IMR-90 (cell line): Measurements from ENCODE around the gene KLHL3. TPM values are rescaled to one million over a fixed set of nuclear protein-coding genes. Genes with fewer than 3 reads are reported as not detected.

Experiments used
- ATAC-seq: fragments of 200-7000 bp; cut with Tn5 transposase; 2 replicates; pipeline ENCODE4 v1.9.1; 2020; ENCODE audit warnings: low read depth, mild to moderate bottlenecking, moderate library complexity
- BruUV-seq: library from RNA; stranded (reverse); fragments of 400-500 nt; replicated peaks from 2 replicates; lab custom pipeline; 2021; lab: Mats Ljungman, UMichigan
- CTCF ChIA-PET: fragments of 300-600 bp; formaldehyde crosslinking; extraction: SDS; loops from one replicate; lab custom pipeline; 2021; ENCODE audit warnings: antibody characterized with exemption; lab: Yijun Ruan, JAX
- POLR2A ChIA-PET: fragments of 300-600 bp; sonication (Branson Sonifier 250); formaldehyde crosslinking; loops from one replicate; lab custom pipeline; 2022; ENCODE audit warnings: antibody characterized with exemption; ENCODE audit not compliant: unreplicated experiment; lab: Charles Lee
- DNase-seq: peaks from one replicate; pipeline ENCODE4 v3.0.0; 2013
- H2AFZ ChIP-seq: replicated peaks from 2 replicates; pipeline ENCODE3; 2013; ENCODE audit warnings: low read length, mild to moderate bottlenecking; ENCODE audit not compliant: poor library complexity
- H2AK5ac ChIP-seq: 2 replicates; pipeline ENCODE4 v1.6.1; 2013; ENCODE audit warnings: low read depth, low read length, inconsistent platforms
- H2AK9ac ChIP-seq: replicated peaks from 2 replicates; pipeline ENCODE3; 2013; ENCODE audit warnings: mild to moderate bottlenecking, low read depth, low read length, moderate library complexity; ENCODE audit not compliant: poor library complexity
- H2BK120ac ChIP-seq: 2 replicates; pipeline ENCODE4 v1.6.1; 2013; ENCODE audit warnings: low read depth, low read length, inconsistent platforms
- H2BK15ac ChIP-seq: 3 replicates; pipeline ENCODE4 v1.6.1; 2013; ENCODE audit warnings: low read depth, low read length, inconsistent platforms
- H2BK20ac ChIP-seq: 2 replicates; pipeline ENCODE4 v1.6.1; 2013; ENCODE audit warnings: low read depth, mild to moderate bottlenecking, inconsistent platforms, low read length, moderate library complexity
- H2BK5ac ChIP-seq: 2 replicates; pipeline ENCODE4 v1.6.1; 2013; ENCODE audit warnings: mild to moderate bottlenecking, low read depth, low read length, inconsistent platforms; ENCODE audit not compliant: poor library complexity, severe bottlenecking
- H3K14ac ChIP-seq: replicated peaks from 2 replicates; pipeline ENCODE4 v1.6.1; 2013; ENCODE audit warnings: low read depth, low read length, inconsistent platforms
- H3K18ac ChIP-seq: 2 replicates; pipeline ENCODE4 v1.6.1; 2013; ENCODE audit warnings: low read depth, low read length, control low read depth
- H3K23ac ChIP-seq: 2 replicates; pipeline ENCODE4 v1.6.1; 2013; ENCODE audit warnings: low read depth, low read length, inconsistent platforms
- H3K27ac ChIP-seq: 2 replicates; pipeline ENCODE4 v1.5.1; 2013; ENCODE audit warnings: mild to moderate bottlenecking, control low read depth, low read length; ENCODE audit not compliant: insufficient read depth
- H3K27me3 ChIP-seq: 2 replicates; pipeline ENCODE4 v1.6.1; 2013; ENCODE audit warnings: low read length; ENCODE audit not compliant: control insufficient read depth, insufficient read depth
- H3K36me3 ChIP-seq: 2 replicates; pipeline ENCODE4 v1.6.1; 2013; ENCODE audit warnings: low read length, mixed read lengths; ENCODE audit not compliant: control insufficient read depth, insufficient read depth
- H3K4ac ChIP-seq: 2 replicates; pipeline ENCODE4 v1.6.1; 2013; ENCODE audit warnings: low read depth, low read length, inconsistent platforms
- H3K4me1 ChIP-seq: 2 replicates; pipeline ENCODE4 v1.6.1; 2013; ENCODE audit warnings: low read length, mixed read lengths; ENCODE audit not compliant: control insufficient read depth, insufficient read depth
- H3K4me2 ChIP-seq: 2 replicates; pipeline ENCODE4 v1.6.1; 2013; ENCODE audit warnings: low read depth, mild to moderate bottlenecking, control low read depth, low read length, moderate library complexity
- H3K4me3 ChIP-seq: 2 replicates; pipeline ENCODE4 v1.5.1; 2013; ENCODE audit warnings: low read depth, mild to moderate bottlenecking, control low read depth, low read length, moderate library complexity; ENCODE audit not compliant: insufficient read depth
- H3K56ac ChIP-seq: 2 replicates; pipeline ENCODE4 v1.6.1; 2013; ENCODE audit warnings: low read length, inconsistent platforms; ENCODE audit not compliant: insufficient read depth; ENCODE audit errors: extremely low read depth
- H3K79me1 ChIP-seq, 2 experiments: 2 replicates each; pipeline ENCODE4 v1.6.1; 2013; ENCODE audit warnings: low read length in 2 of 2, inconsistent platforms in 1 of 2, low read depth in 1 of 2
- H3K9ac ChIP-seq: 2 replicates; pipeline ENCODE4 v1.6.1; 2013; ENCODE audit warnings: low read depth, low read length, control low read depth
- H3K9me1 ChIP-seq: 2 replicates; pipeline ENCODE4 v1.6.1; 2013; ENCODE audit warnings: low read length, inconsistent platforms; ENCODE audit not compliant: insufficient read depth
- H3K9me3 ChIP-seq: 2 replicates; pipeline ENCODE4 v1.6.1; 2013; ENCODE audit warnings: low read length; ENCODE audit not compliant: control insufficient read depth, insufficient read depth
- H4K20me1 ChIP-seq: 2 replicates; pipeline ENCODE4 v1.6.1; 2013; ENCODE audit warnings: low read length, inconsistent platforms; ENCODE audit not compliant: insufficient read depth
- H4K5ac ChIP-seq: 2 replicates; pipeline ENCODE4 v1.6.1; 2013; ENCODE audit warnings: mild to moderate bottlenecking, low read depth, low read length, control low read depth
- H4K8ac ChIP-seq, 2 experiments: 2 replicates each; pipeline ENCODE4 v1.6.1; 2013; ENCODE audit warnings: low read depth in 2 of 2, low read length in 2 of 2, control low read depth in 1 of 2, inconsistent platforms in 1 of 2
- H4K91ac ChIP-seq: 2 replicates; pipeline ENCODE4 v1.6.1; 2013; ENCODE audit warnings: low read depth, low read length, inconsistent platforms; ENCODE audit not compliant: insufficient read depth
- CEBPB ChIP-seq: IDR thresholded peaks from 2 replicates; pipeline ENCODE4 v1.6.1; 2012; ENCODE audit warnings: low read depth, low read length, improper control_type of control experiment
- MXI1 ChIP-seq: IDR thresholded peaks from 2 replicates; pipeline ENCODE4 v1.6.1; 2012; ENCODE audit warnings: low read depth, mild to moderate bottlenecking, low read length, moderate library complexity, borderline replicate concordance
- WGBS, 2 experiments: methylation state at CpG; one replicate each; pipeline versions ENCODE4 v1.1.5 to v1.1.7; 2013; ENCODE audit warnings: missing lambda C conversion rate in 2 of 2; ENCODE audit not compliant: insufficient read length in 1 of 2; ENCODE audit errors: extremely low coverage in 2 of 2; 5-methylcytosine and 5-hydroxymethylcytosine counted together
- dilution Hi-C: fragments of 300-500 bp; cut with HindIII; formaldehyde crosslinking; loops from one replicate; pipeline ENCODE4 v1.14.3; 2018; ENCODE audit warnings: low sequenced_read_pairs; ENCODE audit not compliant: unreplicated experiment
- in situ Hi-C: fragments of 300-500 bp; cut with MboI; formaldehyde crosslinking; loops from 3 replicates; pipeline ENCODE4 v1.14.3; 2019; ENCODE audit warnings: low sequenced_read_pairs, inconsistent platforms, mixed read lengths
- intact Hi-C: fragments of 100-400 bp; cut with micrococcal nuclease; formaldehyde crosslinking; loops from 2 replicates; pipeline ENCODE4 v1.10.0; 2022
- polyA plus RNA-seq, 3 experiments: library from polyadenylated mRNA; depleted of rRNA; stranded (reverse); fragments of >200 nt; gene quantifications; 2 replicates each; pipeline ENCODE4 v1.2.3, GENCODE V29; 2012; ENCODE audit warnings: low replicate concordance in 1 of 3
- total RNA-seq: library from RNA; depleted of rRNA; stranded (reverse); fragments of >200 nt; gene quantifications from 2 replicates; pipeline ENCODE4 v1.2.3, GENCODE V29; 2012

KLHL3 gene
- total and polyA plus RNA-seq, 2 of the 4 experiments (the other 2 are of a cell fraction), result 2.3 to 4.1 TPM

- no peak overlapping the region for H3K27ac ChIP-seq
- dilution Hi-C loops, result no loop called here
- 0 out of 2 replicates have a peak, but pooled peaks cover 2% of the 10 kb centered on the region for H3K4me1 ChIP-seq
- no peak overlapping the region for H3K23ac ChIP-seq
- H4K5ac ChIP-seq, result no peak overlapping the region
- H3K9ac ChIP-seq, result no peak overlapping the region
- no peaks in the 10 kb centered on the region for H3K27me3 ChIP-seq
- H3K4me3 ChIP-seq, result no peak overlapping the region
- no peak overlapping the region for H2BK20ac ChIP-seq
- H3K14ac ChIP-seq, result no peak overlapping the region
- H3K9me1 ChIP-seq, result peaks cover 3% of the 10 kb centered on the region; the same call in 1 of the 2 replicates
- no peak overlapping the region for H4K8ac ChIP-seq
- no peak overlapping the region for H2BK5ac ChIP-seq
- H3K4me2 ChIP-seq, result no peak overlapping the region
- BruUV-seq, result no TSS peak
- no peak overlapping the region for H2BK15ac ChIP-seq
- intact Hi-C loops, result no loop called here
- H3K9me3 ChIP-seq, result no peaks in the 10 kb centered on the region
- WGBS, 2 experiments, result no CpG with 5 or more reads among the region's 5 CpGs
- H3K18ac ChIP-seq, result no peak overlapping the region
- ChIA-PET POLR2A (no interaction called here), CTCF (no interaction called here)
- H2BK120ac ChIP-seq, result no peak overlapping the region
- H3K56ac ChIP-seq, result no peak overlapping the region
- H3K79me1 ChIP-seq, result peaks cover 0 to 4% of the 10 kb centered on the region in 2 experiments; a peak in 1 of 4 replicates
- TF ChIP-seq CEBPB, result 0 out of 2 replicates have a peak, but pooled peaks have one; percentile 33
- TF ChIP-seq MXI1, result no peak
- H4K91ac ChIP-seq, result no peak overlapping the region
- peaks cover 14% of the 10 kb centered on the region for H4K20me1 ChIP-seq
- no peak for DNase-seq
- no peak overlapping the region for H2AFZ ChIP-seq
- in situ Hi-C loops, result loop anchor here (10.0 kb wide), 1 partner anchor 277 kb away; the partner anchor contains the start of gene FAM13B
- H2AK9ac ChIP-seq, result no peak overlapping the region
- ATAC-seq, result no peak
- H2AK5ac ChIP-seq, result no peak overlapping the region
- no peaks in the 10 kb centered on the region; the same call in 1 of the 2 replicates for H3K36me3 ChIP-seq
- no peak overlapping the region for H3K4ac ChIP-seq
Observed at GRCh38 chr5:137757634-137758033, 21.7 kb upstream of the KLHL3 start.
